OCI-LY7 (cell line): Measurements from ENCODE around the gene NFATC1. TPM values are rescaled to one million over a fixed set of nuclear protein-coding genes. Genes with fewer than 3 reads are reported as not detected.

Experiments used
- BruUV-seq: library from RNA; stranded (reverse); fragments of 400-500 nt; replicated peaks from 2 replicates; lab custom pipeline; 2021; lab: Mats Ljungman, UMichigan
- CTCF ChIA-PET: fragments of 300-600 bp; sonication (Branson Sonifier 250); formaldehyde crosslinking; loops from one replicate; lab custom pipeline; 2022; ENCODE audit warnings: antibody characterized with exemption; ENCODE audit not compliant: unreplicated experiment; lab: Charles Lee
- POLR2A ChIA-PET: fragments of 300-600 bp; sonication (Branson Sonifier 250); formaldehyde crosslinking; loops from one replicate; lab custom pipeline; 2022; ENCODE audit warnings: antibody characterized with exemption; lab: Charles Lee
- DNase-seq: peaks from one replicate; pipeline ENCODE4 v3.0.0-alpha.2; 2015; ENCODE audit warnings: low spot score
- H2AFZ ChIP-seq: fragments of 200-600 bp; sonication (generic), shearing (Covaris generic); 2 replicates; pipeline ENCODE4 v1.6.1; 2014; ENCODE audit warnings: mild to moderate bottlenecking, antibody characterized with exemption, low read length, moderate library complexity
- H3K27ac ChIP-seq: fragments of 200-600 bp; sonication (generic); 2 replicates; pipeline ENCODE4 v1.5.1; 2014; ENCODE audit warnings: mixed run types, low read depth, mild to moderate bottlenecking, moderate library complexity, low read length, inconsistent platforms; ENCODE audit not compliant: poor library complexity, severe bottlenecking
- H3K36me3 ChIP-seq: fragments of 200-600 bp; sonication (generic); 2 replicates; pipeline ENCODE4 v1.6.1; 2014; ENCODE audit warnings: mild to moderate bottlenecking, antibody characterized with exemption, low read length, moderate library complexity, mixed read lengths; ENCODE audit not compliant: insufficient read depth
- H3K4me1 ChIP-seq: fragments of 200-600 bp; sonication (generic); 2 replicates; pipeline ENCODE4 v1.5.1; 2014; ENCODE audit warnings: mild to moderate bottlenecking, low read length; ENCODE audit not compliant: insufficient read depth, poor library complexity, severe bottlenecking
- H3K4me2 ChIP-seq: fragments of 200-600 bp; sonication (generic); 2 replicates; pipeline ENCODE4 v1.6.1; 2014; ENCODE audit warnings: mild to moderate bottlenecking, low read length
- H3K4me3 ChIP-seq: fragments of 200-600 bp; sonication (generic); 2 replicates; pipeline ENCODE4 v1.5.1; 2014; ENCODE audit warnings: mild to moderate bottlenecking, low read depth, low read length; ENCODE audit not compliant: poor library complexity, severe bottlenecking
- H3K79me2 ChIP-seq: fragments of 200-600 bp; sonication (generic); 2 replicates; pipeline ENCODE4 v1.6.1; 2016; ENCODE audit warnings: low read depth, mild to moderate bottlenecking, low read length, moderate library complexity, mixed read lengths; ENCODE audit not compliant: insufficient read depth
- H3K9me2 ChIP-seq: fragments of 200-600 bp; sonication (generic); 2 replicates; pipeline ENCODE4 v1.6.1; 2016; ENCODE audit warnings: mild to moderate bottlenecking, low read length, mixed read lengths; ENCODE audit not compliant: insufficient read depth
- H3K9me3 ChIP-seq: fragments of 200-600 bp; sonication (generic); 2 replicates; pipeline ENCODE4 v1.6.1; 2014; ENCODE audit warnings: mild to moderate bottlenecking, mixed run types, low read length, mixed read lengths
- H4K20me1 ChIP-seq: fragments of 200-600 bp; sonication (generic); 2 replicates; pipeline ENCODE4 v1.6.1; 2014; ENCODE audit warnings: mild to moderate bottlenecking, antibody characterized with exemption, low read length, moderate library complexity, mixed read lengths; ENCODE audit not compliant: insufficient read depth
- EZH2phosphoT487 ChIP-seq: fragments of 200-600 bp; sonication (generic); IDR thresholded peaks from 2 replicates; pipeline ENCODE4 v1.6.1; 2018; ENCODE audit warnings: low read depth, borderline replicate concordance, mild to moderate bottlenecking, mixed run types, antibody characterized with exemption, low read length, moderate library complexity, mixed read lengths
- intact Hi-C: fragments of 100-400 bp; cut with micrococcal nuclease; formaldehyde crosslinking; loops from one replicate; pipeline ENCODE4 v1.10.0; 2022; ENCODE audit not compliant: unreplicated experiment
- total RNA-seq, 2 experiments: library from RNA; depleted of rRNA in 1 of 2; stranded (reverse); fragments of >200 nt in 1 of 2; shearing (Covaris generic) in 1 of 2; gene quantifications; 2 replicates each; pipeline ENCODE4 v1.2.3, GENCODE V29; 2014 to 2022
- TF ChIP-seq, protein P1 (sequence below): fragments of 200-600 bp; sonication (generic); conservative IDR thresholded peaks from 2 replicates; pipeline ENCODE4 v1.5.1; 2014; ENCODE audit warnings: mild to moderate bottlenecking, antibody characterized with exemption, low read length, moderate library complexity, mixed read lengths

Gene NFATC1
- total RNA-seq, 2 experiments from 2014 or later = 23.6 to 50.4 TPM

- Histone ChIP-seq H3K9me2 (no peaks in the 10 kb centered on the region), H3K27ac (no peak overlapping the region), H3K36me3 (peaks cover 28% of the 10 kb centered on the region), H3K4me1 (peaks cover 40% of the 10 kb centered on the region), H4K20me1 (no peaks in the 10 kb centered on the region), H3K4me3 (no peak overlapping the region), H3K79me2 (no peaks in the 10 kb centered on the region), H3K9me3 (no peaks in the 10 kb centered on the region), H2AFZ (no peak overlapping the region), H3K4me2 (no peak overlapping the region)
- no peak for DNase-seq
- TF ChIP-seq, protein P1, sequence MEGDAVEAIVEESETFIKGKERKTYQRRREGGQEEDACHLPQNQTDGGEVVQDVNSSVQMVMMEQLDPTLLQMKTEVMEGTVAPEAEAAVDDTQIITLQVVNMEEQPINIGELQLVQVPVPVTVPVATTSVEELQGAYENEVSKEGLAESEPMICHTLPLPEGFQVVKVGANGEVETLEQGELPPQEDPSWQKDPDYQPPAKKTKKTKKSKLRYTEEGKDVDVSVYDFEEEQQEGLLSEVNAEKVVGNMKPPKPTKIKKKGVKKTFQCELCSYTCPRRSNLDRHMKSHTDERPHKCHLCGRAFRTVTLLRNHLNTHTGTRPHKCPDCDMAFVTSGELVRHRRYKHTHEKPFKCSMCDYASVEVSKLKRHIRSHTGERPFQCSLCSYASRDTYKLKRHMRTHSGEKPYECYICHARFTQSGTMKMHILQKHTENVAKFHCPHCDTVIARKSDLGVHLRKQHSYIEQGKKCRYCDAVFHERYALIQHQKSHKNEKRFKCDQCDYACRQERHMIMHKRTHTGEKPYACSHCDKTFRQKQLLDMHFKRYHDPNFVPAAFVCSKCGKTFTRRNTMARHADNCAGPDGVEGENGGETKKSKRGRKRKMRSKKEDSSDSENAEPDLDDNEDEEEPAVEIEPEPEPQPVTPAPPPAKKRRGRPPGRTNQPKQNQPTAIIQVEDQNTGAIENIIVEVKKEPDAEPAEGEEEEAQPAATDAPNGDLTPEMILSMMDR = no peak
- TF ChIP-seq EZH2phosphoT487 = no peak
- CTCF ChIA-PET = no interaction called here
- BruUV-seq = no TSS peak
- POLR2A ChIA-PET = interaction anchor here (0.7 kb wide), 1 partner anchor 145 kb away, joined by 3 read pairs; no protein-coding TSS in a partner anchor
- intact Hi-C loops = loop anchor here (2.0 kb wide), 1 partner anchor 133 kb away; no protein-coding TSS in a partner anchor
These were observed 134.3 kb downstream of the NFATC1 start for GRCh38 chr18:79529991-79530390.

DNA sequence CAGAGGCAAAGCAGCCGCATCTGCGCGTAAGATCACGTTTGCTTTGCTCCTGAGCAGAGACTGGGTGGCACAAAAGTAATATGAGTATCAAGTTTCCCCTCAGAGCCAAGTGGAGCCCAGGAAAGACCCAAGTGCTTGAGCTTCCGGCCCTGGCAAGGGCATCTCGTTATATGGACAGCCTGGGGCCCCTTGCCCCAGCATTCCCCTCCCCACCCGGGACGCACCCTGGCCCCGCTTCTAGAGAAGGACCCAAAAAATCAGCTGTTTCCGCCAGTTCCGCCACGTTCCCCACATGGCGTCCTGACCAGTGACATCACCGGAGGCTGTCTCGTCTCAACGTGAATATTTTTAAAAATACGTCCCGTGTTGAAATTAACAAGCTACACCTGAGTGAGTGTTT is 135.1 kb downstream of the NFATC1 start:
- no TSS peak for BruUV-seq
- H4K20me1 ChIP-seq = no peaks in the 10 kb centered on the region
- no peak overlapping the region for H3K4me2 ChIP-seq
- H2AFZ ChIP-seq = no peak overlapping the region
- POLR2A ChIA-PET = interaction anchor here (0.7 kb wide), 1 partner anchor 146 kb away, joined by 3 read pairs; no protein-coding TSS in a partner anchor
- TF ChIP-seq, protein P1 = no peak
- TF ChIP-seq EZH2phosphoT487 = no peak
- H3K9me3 ChIP-seq = no peaks in the 10 kb centered on the region
- no peak overlapping the region for H3K27ac ChIP-seq
- H3K4me3 ChIP-seq = no peak overlapping the region
- CTCF ChIA-PET = no interaction called here
- peaks cover 28% of the 10 kb centered on the region for H3K36me3 ChIP-seq
- intact Hi-C loops = no loop called here
- H3K9me2 ChIP-seq = no peaks in the 10 kb centered on the region
- peaks cover 34% of the 10 kb centered on the region for H3K4me1 ChIP-seq
- no peak for DNase-seq
- H3K79me2 ChIP-seq = no peaks in the 10 kb centered on the region

DNA sequence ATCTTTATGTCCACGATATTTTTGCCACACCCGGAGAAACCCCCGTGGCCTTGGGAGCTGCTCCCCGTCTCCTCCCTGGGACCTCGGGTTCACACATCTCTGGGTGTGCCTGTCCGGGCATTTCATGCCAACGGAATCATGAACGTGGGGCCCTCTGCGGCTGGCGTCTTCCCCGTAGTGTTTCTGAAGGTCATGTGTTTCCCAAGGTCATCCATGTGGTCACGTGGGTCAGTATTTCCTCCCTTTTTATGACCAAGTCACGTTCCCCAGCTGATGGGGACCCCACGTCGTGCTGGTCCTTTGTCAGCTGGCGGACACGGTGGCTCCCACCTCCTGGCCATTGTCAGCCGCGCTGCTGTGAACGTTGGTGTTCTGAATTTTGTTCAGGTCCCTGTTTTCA is 135.7 kb downstream of the NFATC1 start:
- no peak for TF ChIP-seq EZH2phosphoT487
- TF ChIP-seq, protein P1 = no peak
- POLR2A ChIA-PET = no interaction called here
- Histone ChIP-seq H3K9me3 (no peaks in the 10 kb centered on the region), H2AFZ (no peak overlapping the region), H4K20me1 (no peaks in the 10 kb centered on the region), H3K27ac (no peak overlapping the region), H3K36me3 (peaks cover 28% of the 10 kb centered on the region), H3K9me2 (no peaks in the 10 kb centered on the region), H3K4me1 (peaks cover 28% of the 10 kb centered on the region), H3K79me2 (no peaks in the 10 kb centered on the region), H3K4me2 (no peak overlapping the region), H3K4me3 (no peak overlapping the region)
- intact Hi-C loops = no loop called here
- DNase-seq = no peak
- no TSS peak for BruUV-seq
- CTCF ChIA-PET = no interaction called here
